ENCODE data around the gene ARPC4. TPM values are rescaled to one million over a fixed set of nuclear protein-coding genes. Genes with fewer than 3 reads are reported as not detected.

The ARPC4 gene
- total and polyA plus RNA-seq, 10 of the 15 experiments (the other 5 are each of a cell fraction or from before 2014, with no cell fraction given), result 42.0 to 354 (median 268) TPM

GRCh38 chr3:9765865-9766264 lies 27.0 kb upstream of the ARPC4 start:
- FAIRE-seq (no peak), DNase-seq (ENCODE audit: low read depth, low spot score) (no peak), ATAC-seq (no peak)
- BruUV-seq (replicated peaks), result no TSS peak
- Histone ChIP-seq H3K9me3 (replicated peaks; ENCODE audit: control insufficient read depth, insufficient read depth, low read length) (no peaks in the 10 kb centered on the region), H3K4me2 (ENCODE audit: control insufficient read depth, insufficient read depth) (no peak overlapping the region), H3K27me3 (replicated peaks in 1 of 2; ENCODE audit: control insufficient read depth in 2 of 2, insufficient read depth in 2 of 2, low read length in 1 of 2) (no peaks in the 10 kb centered on the region; a peak in 1 of 4 replicates), H2AFZ (ENCODE audit: control insufficient read depth, low read depth, low read length) (no peak overlapping the region), H3K4me3 (no peak overlapping the region), H3K27ac (ENCODE audit: control insufficient read depth, insufficient read depth) (no peak overlapping the region), H3K4me1 (ENCODE audit: control insufficient read depth, insufficient read depth, low read length) (no peaks in the 10 kb centered on the region; the same call in 1 of the 2 replicates), H3K9ac (ENCODE audit: control insufficient read depth, insufficient read depth, low read length) (no peak overlapping the region), H3K79me2 (ENCODE audit: control insufficient read depth, insufficient read depth, low read length) (no peaks in the 10 kb centered on the region), H4K20me1 (ENCODE audit: control insufficient read depth, insufficient read depth) (no peaks in the 10 kb centered on the region), H3K36me3 (ENCODE audit: control insufficient read depth in 2 of 2, insufficient read depth in 2 of 2, low read length in 1 of 2) (no peaks in the 10 kb centered on the region)
- intact Hi-C loops (cut with micrococcal nuclease; ENCODE audit: unreplicated experiment) (no loop called here), in situ Hi-C loops (cut with MboI) (no loop called here)
- TF ChIP-seq CTCF (IDR thresholded peaks at IDR 0.05 in 2 of 3, conservative IDR thresholded peaks at IDR 0.05 in 1 of 3; ENCODE audit: control insufficient read depth in 2 of 3, extremely low read depth in 1 of 3, insufficient read depth in 1 of 3, low read depth in 3 of 3, low read length in 3 of 3) (no peak), USF1 (IDR thresholded peaks at IDR 0.05; ENCODE audit: borderline replicate concordance, extremely low read length, insufficient read depth, low read depth, low read length) (peak; percentile 53), NR2C1 (IDR thresholded peaks at IDR 0.05) (no peak), ZBTB33 (IDR thresholded peaks at IDR 0.05) (no peak), KDM1A (IDR thresholded peaks at IDR 0.05; ENCODE audit: borderline replicate concordance) (no peak), SMC3 (IDR thresholded peaks at IDR 0.05; ENCODE audit: borderline replicate concordance, low read length) (no peak)
- WGBS (ENCODE audit: insufficient coverage, insufficient replicate concordance, low lambda C conversion rate, missing lambda C conversion rate), result 75% methylated on average over 4 of the region's 4 CpGs
- POLR2A ChIA-PET, result no interaction called here
- SMC1A ChIA-PET (ENCODE audit: uncharacterized antibody, unreplicated experiment), result no interaction called here
- CTCF ChIA-PET, result interaction anchor here (0.6 kb wide), 1 partner anchor 262 kb away, joined by 3 read pairs; no protein-coding TSS in a partner anchor
- RAD21 ChIA-PET (ENCODE audit: unreplicated experiment), result no interaction called here
